Adrenal gland (tissue), 12 donors: Measurements from ENCODE around the gene ZNF555. TPM values are rescaled to one million over a fixed set of nuclear protein-coding genes. Genes with fewer than 3 reads are reported as not detected.

ENCODE experiments used
- DNase-seq, 7 donors: peaks; one replicate each; pipeline ENCODE4 v3.0.0-alpha.2; 2019 to 2020
- H3K27ac ChIP-seq, 5 donors: fragments of 200-600 bp; sonication (generic) in 4 of 5; 1 replicate in 3 of 5; 2 replicates in 2 of 5; pipeline versions ENCODE4 v1.5.1 to v1.8.0; 2016 to 2020; ENCODE audit warnings: mild to moderate bottlenecking in 1 of 5
- H3K27me3 ChIP-seq: fragments of 200-600 bp; 2 replicates; pipeline ENCODE4 v1.8.0; 2021
- H3K36me3 ChIP-seq, 2 donors: fragments of 200-600 bp; replicated peaks in 1 of 2; 1 replicate in 1 of 2; 2 replicates in 1 of 2; pipeline versions ENCODE4 v1.5.1 to v1.8.0; 2018 to 2022
- H3K4me1 ChIP-seq, 2 donors: fragments of 200-600 bp; replicated peaks in 1 of 2; 1 replicate in 1 of 2; 2 replicates in 1 of 2; pipeline versions ENCODE4 v1.5.1 to v1.8.0; 2018 to 2021
- H3K4me3 ChIP-seq, 4 donors: fragments of 200-600 bp; sonication (generic) in 3 of 4; one replicate each; pipeline ENCODE4 v1.5.1; 2016 to 2018
- H3K9me3 ChIP-seq, 3 donors: fragments of 200-600 bp; sonication (generic) in 1 of 3; replicated peaks in 1 of 3; 1 replicate in 2 of 3; 2 replicates in 1 of 3; pipeline versions ENCODE4 v1.5.1 to v1.8.0; 2016 to 2021
- POLR2A ChIP-seq, 2 donors: fragments of 450-650 bp; IDR thresholded peaks; one replicate each; pipeline ENCODE4 v1.6.1; 2017; ENCODE audit warnings: antibody characterized with exemption in 2 of 2, mild to moderate bottlenecking in 2 of 2, moderate library complexity in 1 of 2
- WGBS, 4 donors: extraction: QIAGEN DNeasy Blood & Tissue Kit in 2 of 4; methylation state at CpG; one replicate each; pipeline versions ENCODE4 v1.1.5 to v1.1.7; 2013 to 2017; 5-methylcytosine and 5-hydroxymethylcytosine counted together
- intact Hi-C, 2 donors: fragments of 100-400 bp; cut with DNase I; formaldehyde crosslinking; loops; one replicate each; pipeline versions ENCODE4 v1.14.1 to v1.15.0; 2022 to 2023
- polyA plus RNA-seq, 3 donors: library from polyadenylated mRNA; stranded (reverse); fragments of 200-250 nt in 2 of 3; fragments of 350-450 nt in 1 of 3; fragmentation: Illumina TruSeq in 1 of 3; extraction: RNeasy Lipid Tissue Mini Kit (QIAGEN cat#74804) in 1 of 3; gene quantifications; one replicate each; pipeline ENCODE4 v1.2.3, GENCODE V29; 2013 to 2014
- total RNA-seq, 9 donors: library from RNA; depleted of rRNA in 4 of 9; stranded (reverse); fragments of >200 nt in 4 of 9; fragments of 120-200 nt in 1 of 9; fragmentation: NEBNext Ultra II Directional in 1 of 9; extraction: Animal tissue kit (Norgen Biotek cat#: 25700) in 1 of 9; gene quantifications; one replicate each; pipeline versions ENCODE4 v1.1.0 to v1.2.4, GENCODE V29; 2013 to 2023
- TF ChIP-seq, protein P1 (sequence below), 6 experiments: fragments of 450-650 bp in 4 of 6; fragments of 200-600 bp in 2 of 6; sonication (generic) in 1 of 6; IDR thresholded peaks; 1 replicate in 5 of 6; 2 replicates in 1 of 6; pipeline versions ENCODE4 v1.5.1 to v1.8.0; 2016 to 2021; ENCODE audit warnings: antibody characterized with exemption in 6 of 6, mild to moderate bottlenecking in 2 of 6, moderate library complexity in 1 of 6
- donor health status: healthy with polysubstance abuse.
- donor health status: Bipolar disorder and iron deficiency.
- donor health status: DM: yes; HTN: yes; CAD: no.
- donor health status: DM: no; HTN: no; CAD: no.
- donor health status: DM: no; HTN: no; CAD: no.
- donor health status: DM: yes; HTN: yes; CAD: no.

Gene ZNF555
- total and polyA plus RNA-seq, 12 donors = 1.9 to 7.2 (median 5.7) TPM

DNA sequence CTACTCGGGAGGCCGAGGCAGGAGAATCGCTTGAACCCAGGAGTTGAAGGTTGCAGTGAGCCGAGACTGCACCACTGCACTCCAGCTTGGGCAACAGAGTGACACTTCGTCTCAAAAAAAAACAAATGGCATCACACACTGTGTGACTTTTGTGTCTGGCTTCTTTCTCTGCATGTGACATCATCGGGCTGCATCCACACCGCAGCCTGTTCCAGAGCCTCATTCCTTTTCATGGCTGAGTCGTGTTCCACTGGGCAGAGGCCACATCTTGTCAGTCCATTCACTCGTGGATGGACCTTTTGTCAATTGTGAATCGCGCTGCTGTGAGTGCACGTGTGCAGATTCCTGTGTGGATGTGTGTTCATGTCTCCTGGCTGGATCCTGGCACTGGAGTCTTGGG lies 47.7 kb upstream of the ZNF555 start:
- Histone ChIP-seq H3K4me3 (no peak overlapping the region), H3K36me3 (peaks cover 0 to 9% of the 10 kb centered on the region in 2 donors), H3K9me3 (no peaks in the 10 kb centered on the region), H3K27ac (no peak overlapping the region), H3K27me3 (no peaks in the 10 kb centered on the region), H3K4me1 (peaks cover 4 to 8% of the 10 kb centered on the region in 2 donors)
- TF ChIP-seq, protein P1, sequence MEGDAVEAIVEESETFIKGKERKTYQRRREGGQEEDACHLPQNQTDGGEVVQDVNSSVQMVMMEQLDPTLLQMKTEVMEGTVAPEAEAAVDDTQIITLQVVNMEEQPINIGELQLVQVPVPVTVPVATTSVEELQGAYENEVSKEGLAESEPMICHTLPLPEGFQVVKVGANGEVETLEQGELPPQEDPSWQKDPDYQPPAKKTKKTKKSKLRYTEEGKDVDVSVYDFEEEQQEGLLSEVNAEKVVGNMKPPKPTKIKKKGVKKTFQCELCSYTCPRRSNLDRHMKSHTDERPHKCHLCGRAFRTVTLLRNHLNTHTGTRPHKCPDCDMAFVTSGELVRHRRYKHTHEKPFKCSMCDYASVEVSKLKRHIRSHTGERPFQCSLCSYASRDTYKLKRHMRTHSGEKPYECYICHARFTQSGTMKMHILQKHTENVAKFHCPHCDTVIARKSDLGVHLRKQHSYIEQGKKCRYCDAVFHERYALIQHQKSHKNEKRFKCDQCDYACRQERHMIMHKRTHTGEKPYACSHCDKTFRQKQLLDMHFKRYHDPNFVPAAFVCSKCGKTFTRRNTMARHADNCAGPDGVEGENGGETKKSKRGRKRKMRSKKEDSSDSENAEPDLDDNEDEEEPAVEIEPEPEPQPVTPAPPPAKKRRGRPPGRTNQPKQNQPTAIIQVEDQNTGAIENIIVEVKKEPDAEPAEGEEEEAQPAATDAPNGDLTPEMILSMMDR (IDR thresholded peaks at IDR 0.05) = no peak
- no peak for TF ChIP-seq POLR2A (IDR thresholded peaks at IDR 0.05)
- WGBS, 4 donors = 94 to 97% (median 97%) methylated on average over 11 to 12 of the region's 12 CpGs
- intact Hi-C loops = no loop called here
- no peak for DNase-seq

DNA sequence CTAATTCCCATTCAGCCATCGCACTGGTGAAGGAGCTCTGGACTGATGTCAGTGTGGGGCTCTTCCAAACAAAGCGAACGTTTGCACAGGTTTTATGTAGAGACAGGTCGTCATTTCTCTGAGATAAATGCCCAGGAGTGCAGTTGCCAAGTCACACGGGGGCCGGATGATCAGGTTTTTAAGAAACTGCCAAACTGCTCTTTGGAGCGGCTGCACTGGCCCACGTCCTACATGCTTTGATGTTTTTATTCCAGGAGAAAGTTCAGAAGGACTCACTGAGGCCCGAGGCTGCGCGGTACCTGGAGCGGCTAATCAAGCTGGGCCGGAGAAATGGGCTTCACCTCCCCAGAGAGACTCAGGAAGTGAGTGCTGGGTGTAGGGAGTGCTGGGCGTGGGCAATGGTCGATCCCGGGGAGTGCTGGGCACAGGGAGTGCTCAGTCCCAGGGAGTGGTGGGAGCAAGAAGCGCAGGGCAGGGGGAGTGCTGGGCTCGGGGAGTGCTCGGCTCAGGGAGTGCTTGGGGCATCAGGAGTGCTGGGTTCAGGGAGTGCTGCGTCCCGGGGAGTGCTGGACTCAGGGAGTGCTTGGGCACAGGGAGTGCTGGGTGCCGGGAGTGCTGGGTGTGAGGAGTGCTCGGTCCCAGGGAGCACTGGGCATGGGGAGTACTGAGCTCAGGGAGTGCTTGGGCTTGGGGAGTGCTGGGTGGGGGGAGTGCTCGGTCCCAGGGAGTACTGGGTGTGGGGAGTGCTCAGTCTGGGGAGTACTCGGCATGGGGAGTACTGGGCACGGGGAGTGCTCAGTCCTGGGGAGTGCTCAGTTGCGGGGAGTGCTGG lies 45.2 kb upstream of the ZNF555 start:
- TF ChIP-seq, protein P1 (IDR thresholded peaks at IDR 0.05) = no peak
- TF ChIP-seq POLR2A (IDR thresholded peaks at IDR 0.05) = no peak
- H3K9me3 ChIP-seq = no peaks in the 10 kb centered on the region
- intact Hi-C loops = no loop called here
- H3K4me3 ChIP-seq = no peak overlapping the region
- DNase-seq = no peak
- peaks cover 0 to 9% of the 10 kb centered on the region in 2 donors for H3K36me3 ChIP-seq
- H3K27me3 ChIP-seq = no peaks in the 10 kb centered on the region
- peaks cover 4 to 8% of the 10 kb centered on the region in 2 donors for H3K4me1 ChIP-seq
- no peak overlapping the region for H3K27ac ChIP-seq
- 90 to 98% (median 94%) methylated on average over 22 to 27 of the region's 27 CpGs for WGBS, 4 donors

DNA sequence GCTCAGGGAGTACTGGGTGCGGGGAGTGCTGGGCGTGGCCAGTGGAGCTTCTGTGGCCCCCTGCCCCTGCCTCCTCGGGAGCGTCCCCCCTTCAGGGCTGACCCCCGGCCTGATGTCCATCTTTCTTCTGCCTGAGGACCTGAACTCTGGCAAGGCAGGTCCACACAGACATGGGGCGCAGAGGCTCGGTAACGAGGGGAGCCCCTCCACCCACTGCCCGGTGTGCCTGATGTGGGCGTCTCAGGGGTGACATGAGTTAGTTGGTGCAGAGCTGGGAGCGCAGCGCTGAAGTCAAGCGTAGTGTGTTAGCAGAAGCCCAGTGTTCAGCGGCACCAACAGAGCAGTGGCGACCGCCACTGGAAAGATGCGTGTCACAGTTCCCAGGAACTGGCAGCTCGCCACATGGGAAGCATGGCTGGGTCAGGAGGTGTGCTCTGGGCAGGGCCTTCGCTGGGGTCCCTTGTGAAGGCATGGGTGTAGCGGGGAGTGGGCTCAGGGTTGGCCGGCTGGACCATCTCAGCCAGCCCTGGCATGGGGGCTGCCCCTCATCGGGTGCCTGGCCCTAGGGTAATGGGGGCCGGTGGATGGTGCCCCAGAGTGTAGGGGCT lies 44.5 kb upstream of the ZNF555 start:
- 94 to 96% (median 95%) methylated on average over 16 to 23 of the region's 23 CpGs for WGBS, 4 donors
- no peak overlapping the region for H3K27ac ChIP-seq
- no peaks in the 10 kb centered on the region for H3K27me3 ChIP-seq
- TF ChIP-seq, protein P1 (IDR thresholded peaks at IDR 0.05) = no peak
- no peak for TF ChIP-seq POLR2A (IDR thresholded peaks at IDR 0.05)
- peaks cover 0 to 9% of the 10 kb centered on the region in 2 donors for H3K36me3 ChIP-seq
- no peak for DNase-seq
- intact Hi-C loops = no loop called here
- no peaks in the 10 kb centered on the region for H3K9me3 ChIP-seq
- peaks cover 4 to 8% of the 10 kb centered on the region in 2 donors for H3K4me1 ChIP-seq
- H3K4me3 ChIP-seq = no peak overlapping the region

DNA sequence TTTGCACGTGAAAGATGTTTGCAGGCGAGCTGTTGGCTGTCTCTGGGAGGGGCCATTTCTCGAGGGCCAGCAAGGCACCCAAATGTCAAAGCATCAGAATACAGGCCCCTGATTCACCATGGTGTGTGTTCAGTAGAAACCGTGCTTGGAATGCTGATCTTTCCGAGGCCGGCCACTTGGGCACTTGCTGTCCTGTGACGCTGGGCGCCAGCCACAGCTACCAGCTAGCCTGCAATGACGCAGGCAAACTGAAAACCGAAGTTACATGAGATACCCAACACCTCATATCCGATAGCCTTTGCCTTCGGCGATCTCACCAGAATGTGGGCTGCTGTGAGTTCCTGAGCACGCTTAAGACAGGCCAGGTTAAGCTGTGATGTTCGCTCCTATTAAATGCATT lies 44.0 kb upstream of the ZNF555 start:
- Histone ChIP-seq H3K4me3 (no peak overlapping the region), H3K4me1 (peaks cover 4 to 8% of the 10 kb centered on the region in 2 donors), H3K27me3 (no peaks in the 10 kb centered on the region), H3K9me3 (no peaks in the 10 kb centered on the region), H3K36me3 (peaks cover 0 to 9% of the 10 kb centered on the region in 2 donors), H3K27ac (no peak overlapping the region)
- no peak for DNase-seq
- intact Hi-C loops = no loop called here
- 90 to 99% (median 95%) methylated on average over 5 to 15 of the region's 15 CpGs for WGBS, 4 donors
- TF ChIP-seq, protein P1 (IDR thresholded peaks at IDR 0.05) = no peak
- no peak for TF ChIP-seq POLR2A (IDR thresholded peaks at IDR 0.05)
